ENCODE measurements around the gene CASP2.

DNA sequence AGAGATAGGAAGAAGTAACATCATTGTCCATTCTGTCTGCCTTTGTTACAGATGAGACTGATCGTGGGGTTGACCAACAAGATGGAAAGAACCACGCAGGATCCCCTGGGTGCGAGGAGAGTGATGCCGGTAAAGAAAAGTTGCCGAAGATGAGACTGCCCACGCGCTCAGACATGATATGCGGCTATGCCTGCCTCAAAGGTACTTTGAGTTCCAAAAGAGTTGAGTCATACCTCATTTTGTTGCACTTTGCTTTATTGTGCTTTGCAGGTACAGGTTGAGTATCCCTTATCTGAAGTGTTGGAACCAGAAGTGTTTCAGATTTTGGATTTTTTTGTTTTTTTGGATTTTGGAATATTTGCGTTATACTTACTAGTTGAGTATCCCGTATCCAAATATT lies 15.6 kb downstream of the CASP2 start:
- TF ChIP-seq TEAD4 (IDR thresholded peaks at IDR 0.05; ENCODE audit: borderline replicate concordance, insufficient read depth) = no peak
- TF ChIP-seq RCOR1 (IDR thresholded peaks at IDR 0.05; ENCODE audit: low read length) = no peak
- TF ChIP-seq EP300 (IDR thresholded peaks at IDR 0.05; ENCODE audit: borderline replicate concordance in 1 of 2, low read depth in 1 of 2, low read length in 1 of 2) = no peak
- no peak for TF ChIP-seq PBX3 (IDR thresholded peaks at IDR 0.05)
- TF ChIP-seq POLR2AphosphoS5 (IDR thresholded peaks at IDR 0.05; ENCODE audit: low read depth, low read length) = no peak
- TF ChIP-seq, protein P1, sequence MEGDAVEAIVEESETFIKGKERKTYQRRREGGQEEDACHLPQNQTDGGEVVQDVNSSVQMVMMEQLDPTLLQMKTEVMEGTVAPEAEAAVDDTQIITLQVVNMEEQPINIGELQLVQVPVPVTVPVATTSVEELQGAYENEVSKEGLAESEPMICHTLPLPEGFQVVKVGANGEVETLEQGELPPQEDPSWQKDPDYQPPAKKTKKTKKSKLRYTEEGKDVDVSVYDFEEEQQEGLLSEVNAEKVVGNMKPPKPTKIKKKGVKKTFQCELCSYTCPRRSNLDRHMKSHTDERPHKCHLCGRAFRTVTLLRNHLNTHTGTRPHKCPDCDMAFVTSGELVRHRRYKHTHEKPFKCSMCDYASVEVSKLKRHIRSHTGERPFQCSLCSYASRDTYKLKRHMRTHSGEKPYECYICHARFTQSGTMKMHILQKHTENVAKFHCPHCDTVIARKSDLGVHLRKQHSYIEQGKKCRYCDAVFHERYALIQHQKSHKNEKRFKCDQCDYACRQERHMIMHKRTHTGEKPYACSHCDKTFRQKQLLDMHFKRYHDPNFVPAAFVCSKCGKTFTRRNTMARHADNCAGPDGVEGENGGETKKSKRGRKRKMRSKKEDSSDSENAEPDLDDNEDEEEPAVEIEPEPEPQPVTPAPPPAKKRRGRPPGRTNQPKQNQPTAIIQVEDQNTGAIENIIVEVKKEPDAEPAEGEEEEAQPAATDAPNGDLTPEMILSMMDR (IDR thresholded peaks at IDR 0.05) = no peak
- no peak for TF ChIP-seq JUND (IDR thresholded peaks at IDR 0.05)
- no peak for TF ChIP-seq GABPA (IDR thresholded peaks at IDR 0.05; ENCODE audit: low read depth)

Measured in SK-N-SH (cell line).